ENCODE data around the gene MND1. TPM values are rescaled to one million over a fixed set of nuclear protein-coding genes. Genes with fewer than 3 reads are reported as not detected.

Gene MND1
- total RNA-seq, 1 donor from 2014 or later = 9.7 TPM

- H3K27me3 Mint-ChIP-seq = no peaks in the 10 kb centered on the region
- no peaks in the 10 kb centered on the region for H3K4me1 Mint-ChIP-seq (ENCODE audit: low read depth)
- no peak for TF ChIP-seq CTCF (IDR thresholded peaks at IDR 0.05; ENCODE audit: unreplicated experiment)
- no peak overlapping the region for H3K4me3 Mint-ChIP-seq (ENCODE audit: low read depth)
- peaks cover 24% of the 10 kb centered on the region for H3K36me3 Mint-ChIP-seq (ENCODE audit: insufficient read depth)
- H3K27ac Mint-ChIP-seq = no peak overlapping the region
- H3K9me3 Mint-ChIP-seq (ENCODE audit: low read depth) = peaks cover 8% of the 10 kb centered on the region
- no peak for DNase-seq (ENCODE audit: low spot score, unreplicated experiment)
Measured at GRCh38 chr4:153369021-153369420, 24.5 kb downstream of the MND1 start.

GRCh38 chr4:153371701-153372234, 27.3 kb downstream of the MND1 start:
- H3K4me1 Mint-ChIP-seq (ENCODE audit: low read depth) = no peaks in the 10 kb centered on the region
- no peak for TF ChIP-seq CTCF (IDR thresholded peaks at IDR 0.05; ENCODE audit: unreplicated experiment)
- H3K4me3 Mint-ChIP-seq (ENCODE audit: low read depth) = no peak overlapping the region
- H3K9me3 Mint-ChIP-seq (ENCODE audit: low read depth) = peaks cover 8% of the 10 kb centered on the region
- no peaks in the 10 kb centered on the region for H3K27me3 Mint-ChIP-seq
- no peak for DNase-seq (ENCODE audit: low spot score, unreplicated experiment)
- peaks cover 24% of the 10 kb centered on the region for H3K36me3 Mint-ChIP-seq (ENCODE audit: insufficient read depth)
- H3K27ac Mint-ChIP-seq = no peak overlapping the region

GRCh38 chr4:153372967-153373562, 28.6 kb downstream of the MND1 start:
- no peak overlapping the region for H3K27ac Mint-ChIP-seq
- no peak overlapping the region for H3K4me3 Mint-ChIP-seq (ENCODE audit: low read depth)
- H3K36me3 Mint-ChIP-seq (ENCODE audit: insufficient read depth) = peaks cover 21% of the 10 kb centered on the region
- H3K9me3 Mint-ChIP-seq (ENCODE audit: low read depth) = peaks cover 8% of the 10 kb centered on the region
- H3K27me3 Mint-ChIP-seq = no peaks in the 10 kb centered on the region
- no peak for TF ChIP-seq CTCF (IDR thresholded peaks at IDR 0.05; ENCODE audit: unreplicated experiment)
- no peak for DNase-seq (ENCODE audit: low spot score, unreplicated experiment)
- H3K4me1 Mint-ChIP-seq (ENCODE audit: low read depth) = peaks cover 2% of the 10 kb centered on the region

- H3K4me1 Mint-ChIP-seq (ENCODE audit: low read depth) = peaks cover 2% of the 10 kb centered on the region
- H3K4me3 Mint-ChIP-seq (ENCODE audit: low read depth) = no peak overlapping the region
- H3K36me3 Mint-ChIP-seq (ENCODE audit: insufficient read depth) = peaks cover 21% of the 10 kb centered on the region
- no peaks in the 10 kb centered on the region for H3K27me3 Mint-ChIP-seq
- no peak overlapping the region for H3K27ac Mint-ChIP-seq
- peaks cover 8% of the 10 kb centered on the region for H3K9me3 Mint-ChIP-seq (ENCODE audit: low read depth)
- no peak for TF ChIP-seq CTCF (IDR thresholded peaks at IDR 0.05; ENCODE audit: unreplicated experiment)
- DNase-seq (ENCODE audit: low spot score, unreplicated experiment) = no peak
Measured at GRCh38 chr4:153374442-153374841, 30.0 kb downstream of the MND1 start.

GRCh38 chr4:153375303-153375702, 30.8 kb downstream of the MND1 start:
- H3K9me3 Mint-ChIP-seq (ENCODE audit: low read depth) = peaks cover 8% of the 10 kb centered on the region
- H3K4me1 Mint-ChIP-seq (ENCODE audit: low read depth) = peaks cover 2% of the 10 kb centered on the region
- H3K4me3 Mint-ChIP-seq (ENCODE audit: low read depth) = no peak overlapping the region
- H3K36me3 Mint-ChIP-seq (ENCODE audit: insufficient read depth) = peaks cover 19% of the 10 kb centered on the region
- no peaks in the 10 kb centered on the region for H3K27me3 Mint-ChIP-seq
- no peak for TF ChIP-seq CTCF (IDR thresholded peaks at IDR 0.05; ENCODE audit: unreplicated experiment)
- DNase-seq (ENCODE audit: low spot score, unreplicated experiment) = no peak
- no peak overlapping the region for H3K27ac Mint-ChIP-seq

Measured in progenitor cell of endocrine pancreas (in vitro differentiated cells).